HG02623 (cell line): ENCODE results near the gene GPRASP3.
A peak's percentile ranks its signal among the peaks of the same experiment; 100 is the strongest.
"Not testable (repeated sequence)": the region's sequence is repeated elsewhere in the genome, so short reads cannot be mapped to it uniquely, and the experiment has no call there.

Experiments used
- ATAC-seq: cut with Tn5 transposase; IDR thresholded peaks from one replicate; pipeline ENCODE4 v1.9.1; 2021; ENCODE audit warnings: moderate library complexity; ENCODE audit not compliant: unreplicated experiment

Gene GPRASP3, protein sequence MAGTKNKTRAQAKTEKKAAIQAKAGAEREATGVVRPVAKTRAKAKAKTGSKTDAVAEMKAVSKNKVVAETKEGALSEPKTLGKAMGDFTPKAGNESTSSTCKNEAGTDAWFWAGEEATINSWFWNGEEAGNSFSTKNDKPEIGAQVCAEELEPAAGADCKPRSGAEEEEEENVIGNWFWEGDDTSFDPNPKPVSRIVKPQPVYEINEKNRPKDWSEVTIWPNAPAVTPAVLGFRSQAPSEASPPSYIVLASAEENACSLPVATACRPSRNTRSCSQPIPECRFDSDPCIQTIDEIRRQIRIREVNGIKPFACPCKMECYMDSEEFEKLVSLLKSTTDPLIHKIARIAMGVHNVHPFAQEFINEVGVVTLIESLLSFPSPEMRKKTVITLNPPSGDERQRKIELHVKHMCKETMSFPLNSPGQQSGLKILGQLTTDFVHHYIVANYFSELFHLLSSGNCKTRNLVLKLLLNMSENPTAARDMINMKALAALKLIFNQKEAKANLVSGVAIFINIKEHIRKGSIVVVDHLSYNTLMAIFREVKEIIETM

DNA sequence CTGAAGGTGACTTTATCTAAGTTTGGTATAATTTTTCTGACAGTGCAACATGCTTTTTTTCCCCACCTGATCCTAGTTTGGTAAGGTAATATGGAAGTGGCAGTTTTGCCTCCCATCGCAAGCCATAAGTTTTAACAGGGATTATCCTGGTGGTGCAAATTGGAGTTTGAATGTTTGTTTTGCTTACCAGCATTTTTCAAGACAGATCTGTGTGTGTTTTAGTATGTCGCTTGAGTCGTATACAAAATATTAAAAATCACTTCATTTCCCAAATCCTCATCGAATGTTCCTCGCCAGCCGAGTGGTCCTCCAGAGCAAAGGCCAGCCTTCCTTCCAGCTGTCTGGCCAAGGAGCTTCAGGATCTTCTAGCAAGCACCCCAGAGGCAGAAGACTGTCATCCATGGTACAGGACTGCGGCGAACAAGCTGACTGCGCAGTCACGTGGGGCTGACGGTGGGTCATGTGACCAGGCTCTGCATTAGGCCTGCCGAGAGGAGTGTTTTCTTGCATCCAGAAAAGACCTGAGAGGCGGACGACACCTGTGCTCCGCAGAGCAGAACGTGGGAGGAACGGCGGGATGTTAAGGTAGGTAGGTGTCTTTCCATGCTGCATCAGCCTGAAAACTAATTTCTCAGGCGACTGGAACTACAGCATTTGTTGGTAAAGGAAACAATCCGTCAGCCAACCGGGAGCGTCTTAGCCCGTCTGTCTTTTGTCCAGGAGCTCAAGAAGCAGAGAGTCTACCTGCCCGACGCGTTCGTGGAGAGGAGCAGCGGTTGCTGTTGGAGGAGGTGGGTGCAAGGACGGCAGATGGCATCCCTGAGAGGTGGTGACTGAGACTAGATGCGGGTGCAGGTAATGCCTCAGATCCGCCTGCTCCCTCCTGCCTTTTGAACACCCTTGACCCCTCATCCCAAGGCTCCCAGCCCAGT, at the start of gene GPRASP3:
Gene GPRASP3 (plus strand): TSS at position 507 of the 932 bp plus-strand sequence. CDS start 28,253 bp downstream, outside the sequence.
- peak; percentile 98 for ATAC-seq

DNA sequence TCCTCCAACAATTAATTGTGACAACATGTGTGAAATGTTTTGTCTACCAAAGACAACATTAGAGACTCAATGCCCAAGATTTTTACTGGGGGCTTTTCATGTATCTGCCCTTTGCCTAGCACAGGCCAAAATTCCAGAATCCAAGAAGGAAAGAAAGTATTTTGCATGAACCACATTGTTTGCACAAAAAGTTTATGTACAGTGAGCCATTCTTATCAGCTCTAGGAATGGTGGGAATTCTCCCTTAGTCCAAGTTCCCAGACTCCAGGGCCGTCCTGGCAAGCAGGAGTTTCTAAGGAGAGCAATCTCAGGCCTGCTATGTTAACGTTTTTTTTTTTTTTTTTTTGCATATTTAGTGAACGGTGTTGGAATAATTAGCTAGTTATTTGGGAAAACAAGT, 47.7 kb upstream of the GPRASP3 start:
- ATAC-seq = no peak

DNA sequence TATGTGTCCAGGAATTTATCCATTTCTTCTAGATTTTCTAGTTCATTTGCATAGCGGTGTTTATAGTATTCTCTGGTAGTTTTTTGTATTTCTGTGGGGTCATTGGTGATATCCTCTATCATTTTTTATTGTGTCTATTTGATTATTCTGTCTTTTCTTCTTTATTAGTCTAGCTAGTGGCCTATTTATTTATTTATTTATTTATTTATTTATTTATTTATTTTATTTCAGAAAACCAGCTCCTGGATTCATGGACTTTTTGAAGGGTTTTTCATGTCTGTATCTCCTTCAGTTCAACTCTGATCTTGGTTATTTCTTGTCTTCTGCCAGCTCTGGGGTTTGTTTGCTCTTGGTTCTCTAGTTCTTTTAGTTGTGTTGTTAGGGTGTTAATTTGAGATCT, 43.1 kb upstream of the GPRASP3 start:
- not testable (repeated sequence) for ATAC-seq

DNA sequence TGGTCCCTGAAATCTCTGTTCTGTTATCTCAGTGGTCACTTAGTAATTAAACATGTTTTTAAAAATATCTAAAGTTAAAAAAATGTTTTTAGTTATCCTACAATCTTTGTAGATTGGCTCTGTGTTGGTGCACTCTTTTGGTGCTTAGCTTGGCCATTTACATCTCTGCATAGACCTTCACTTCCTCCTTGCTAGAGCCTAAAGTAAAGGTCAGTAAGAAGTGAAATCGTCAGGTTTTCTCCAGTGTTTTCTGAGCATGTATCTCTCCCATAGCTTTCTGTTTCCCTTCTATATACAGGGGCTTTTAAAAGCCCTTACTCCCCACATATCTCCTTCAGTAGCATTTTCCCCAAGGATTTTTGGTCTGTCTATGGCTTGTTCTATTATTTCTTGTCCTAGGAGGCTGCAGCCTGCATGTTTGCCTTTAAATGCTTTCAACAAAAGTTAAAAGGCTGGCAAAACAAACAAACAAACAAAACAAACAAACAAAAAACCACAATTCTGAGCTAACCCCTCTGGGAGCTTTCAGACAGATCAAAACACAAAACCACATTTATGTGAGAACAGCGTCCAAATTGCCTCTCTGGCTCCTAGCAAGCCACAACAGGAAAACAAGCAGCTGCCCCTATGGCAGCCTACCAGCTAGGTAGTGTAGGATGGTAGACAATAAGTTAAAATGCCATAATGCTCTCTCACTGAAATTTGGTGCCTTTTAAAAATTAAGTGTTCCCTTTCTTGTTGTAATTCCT, 35.6 kb upstream of the GPRASP3 start:
- no peak for ATAC-seq

DNA sequence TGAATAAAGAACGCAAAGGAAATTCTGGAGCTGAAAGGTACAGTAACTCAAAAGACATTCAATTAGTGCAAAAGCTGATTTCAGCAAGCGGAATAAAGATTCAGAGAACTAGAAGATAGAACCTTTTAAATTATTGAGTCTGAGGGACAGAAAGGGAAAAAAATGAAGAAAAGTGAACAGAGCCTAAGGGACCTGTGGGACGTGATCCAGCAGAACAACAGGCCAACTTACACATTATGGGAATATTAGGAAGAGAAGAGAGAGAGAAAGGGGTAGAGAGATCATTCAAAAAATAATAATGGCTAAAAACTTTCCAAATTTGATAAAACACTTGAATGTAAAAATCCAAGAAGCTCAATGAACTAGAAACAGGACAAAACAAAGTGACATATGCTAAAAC, 25.8 kb upstream of the GPRASP3 start:
- no peak for ATAC-seq

DNA sequence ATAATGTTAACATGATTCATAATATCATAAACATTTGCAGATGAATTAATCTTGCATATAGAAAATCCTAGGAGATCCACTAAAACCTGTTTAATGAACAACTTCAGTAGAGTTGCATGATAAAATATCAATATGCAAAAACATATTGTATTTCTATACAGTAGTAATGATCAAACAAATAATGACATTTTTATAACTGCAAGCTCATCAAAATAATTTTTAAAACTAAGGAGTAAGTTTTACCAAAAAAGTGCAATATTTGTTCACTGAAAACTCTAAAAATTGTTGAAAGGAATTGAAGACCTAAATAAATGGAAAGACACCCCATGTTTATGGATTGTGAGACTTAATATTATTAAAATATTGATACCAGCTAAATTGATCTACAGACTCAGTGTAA, 24.2 kb upstream of the GPRASP3 start:
- no peak for ATAC-seq

DNA sequence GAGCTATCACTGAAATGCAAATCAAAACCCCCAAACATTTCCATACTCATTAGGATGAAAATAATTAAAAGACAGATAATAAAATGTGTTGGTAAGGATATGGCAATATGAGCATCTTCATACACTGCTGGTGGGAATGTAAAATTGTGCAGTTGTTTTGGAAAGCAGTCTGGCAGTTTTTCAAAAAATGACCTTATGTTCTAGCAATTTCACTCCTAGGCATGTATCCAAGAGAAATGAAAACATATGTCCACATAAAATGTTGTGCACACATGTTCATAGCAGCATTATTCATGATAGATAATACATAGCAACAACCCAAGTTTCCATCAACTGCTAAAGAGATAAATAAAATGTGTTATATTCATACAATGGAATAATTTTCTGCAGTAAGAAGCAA, 23.0 kb upstream of the GPRASP3 start:
- no peak for ATAC-seq

DNA sequence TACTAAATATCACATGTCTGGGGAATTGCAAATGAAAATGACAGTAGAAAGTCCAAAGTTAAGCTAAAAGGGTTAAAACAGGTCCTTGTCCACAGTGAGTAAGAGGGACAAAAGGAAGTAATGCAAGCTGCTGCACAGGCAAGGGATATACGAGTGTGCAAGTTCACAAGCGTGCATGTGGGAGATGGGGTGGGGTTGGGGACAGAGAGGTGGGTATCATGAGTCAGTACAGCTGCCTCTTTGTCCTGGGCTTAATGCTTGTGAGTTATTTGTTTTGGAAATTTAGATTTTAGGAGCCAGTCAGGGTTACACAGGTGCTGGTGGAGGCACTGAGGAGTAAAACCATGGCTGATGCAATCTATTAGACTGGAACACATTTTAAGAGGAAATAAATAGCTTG, 11.6 kb upstream of the GPRASP3 start:
- no peak for ATAC-seq

DNA sequence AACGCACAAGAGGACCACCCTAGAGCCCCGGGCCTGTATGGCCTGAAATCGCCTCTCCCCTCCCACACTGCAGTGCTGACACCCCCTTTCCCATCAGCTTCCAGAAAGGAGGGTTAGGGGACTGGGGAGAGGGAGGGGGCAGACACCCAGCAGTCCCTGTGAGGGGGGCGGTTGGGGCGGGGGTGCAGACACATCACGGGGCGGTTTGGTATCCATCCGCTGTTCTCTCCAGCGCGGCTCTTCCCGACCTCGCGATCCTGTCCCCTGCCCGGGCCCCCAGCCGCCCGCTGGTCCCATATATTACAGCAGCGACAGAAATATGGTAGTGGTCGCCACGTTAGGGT, 8.7 kb upstream of the GPRASP3 start:
- ATAC-seq = no peak

DNA sequence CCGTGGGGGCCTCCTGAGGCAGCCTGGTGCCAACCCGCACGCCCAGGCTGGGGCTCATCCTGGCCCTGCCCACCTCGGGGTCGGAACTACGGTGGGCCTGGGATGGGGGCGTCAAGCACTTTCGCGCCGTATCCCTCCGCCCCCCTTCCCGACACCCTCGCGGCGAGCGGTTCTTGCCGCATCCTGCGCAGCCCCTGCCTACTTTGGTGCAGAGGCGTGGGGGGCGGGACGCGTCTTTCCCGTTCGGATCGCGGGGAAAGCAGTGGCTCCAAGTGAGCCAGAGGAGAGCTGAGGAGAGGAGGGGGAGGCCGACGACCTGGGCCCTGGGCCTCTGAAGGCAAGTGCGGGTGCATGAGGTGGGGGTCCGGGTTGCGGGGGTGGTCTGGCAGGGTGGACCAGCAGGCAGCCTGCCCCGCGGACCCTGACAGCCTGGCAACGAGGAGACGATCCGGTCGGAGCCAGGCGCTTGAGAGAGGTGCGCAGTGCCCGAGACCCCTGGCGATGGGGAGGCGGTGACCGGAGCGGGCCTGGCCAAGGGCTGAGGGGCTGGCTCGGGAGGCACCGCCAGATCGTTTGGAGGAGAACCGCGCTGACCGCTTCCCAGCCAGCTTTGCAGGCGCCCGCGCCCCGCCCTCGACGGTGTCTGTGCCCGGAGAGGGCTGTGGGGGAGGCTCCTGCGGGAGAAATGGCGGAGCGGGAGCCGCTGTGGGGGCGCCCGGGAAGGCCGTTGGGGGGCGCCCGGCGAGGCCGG, 8.2 kb upstream of the GPRASP3 start, which contains the start of gene GPRASP2:
Gene GPRASP2 (plus strand): TSS at position 233 of the 751 bp plus-strand sequence. CDS start 2,422 bp downstream, outside the sequence.
- no peak for ATAC-seq

DNA sequence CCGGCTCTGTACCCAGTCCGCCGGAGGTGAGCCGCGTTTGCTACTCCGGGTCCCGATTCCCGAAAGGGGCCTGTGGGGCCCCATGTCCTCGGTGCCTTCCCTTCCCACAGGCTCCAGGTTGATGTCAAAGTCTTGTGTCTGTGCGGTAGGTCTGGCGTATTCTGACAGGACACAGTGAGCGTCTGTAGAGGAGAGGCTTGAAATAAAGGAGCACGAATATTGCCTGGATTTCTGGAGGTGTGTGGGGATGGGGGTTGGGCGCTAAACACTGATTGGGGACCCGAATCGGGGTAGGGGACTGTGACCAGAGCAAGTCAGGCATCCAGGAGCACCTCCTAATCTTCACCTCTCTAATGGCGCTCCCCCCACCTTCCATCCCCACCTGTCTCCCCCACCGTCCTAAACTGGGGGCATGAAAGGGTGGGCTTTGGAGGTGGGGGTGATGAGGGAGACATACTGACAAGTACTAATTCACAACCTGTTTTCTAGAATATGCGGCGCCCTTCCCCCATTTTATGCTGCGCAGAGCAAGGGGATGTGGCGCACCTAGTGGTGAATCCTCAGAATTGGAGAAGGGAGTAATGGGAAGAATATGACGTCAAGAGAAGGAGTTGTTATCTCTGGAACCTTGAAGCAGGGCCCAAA, 7.4 kb upstream of the GPRASP3 start:
- no peak for ATAC-seq

DNA sequence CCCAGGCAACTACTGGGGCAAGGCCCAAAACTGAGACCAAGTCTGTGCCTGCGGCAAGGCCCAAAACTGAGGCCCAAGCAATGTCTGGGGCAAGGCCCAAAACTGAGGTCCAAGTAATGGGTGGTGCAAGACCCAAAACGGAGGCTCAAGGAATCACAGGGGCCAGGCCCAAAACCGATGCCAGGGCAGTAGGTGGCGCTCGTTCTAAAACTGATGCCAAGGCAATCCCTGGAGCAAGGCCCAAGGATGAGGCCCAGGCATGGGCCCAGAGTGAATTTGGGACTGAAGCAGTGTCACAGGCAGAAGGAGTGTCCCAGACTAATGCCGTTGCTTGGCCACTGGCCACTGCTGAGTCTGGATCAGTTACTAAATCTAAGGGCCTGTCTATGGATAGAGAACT, 5.5 kb upstream of the GPRASP3 start:
- no peak for ATAC-seq

DNA sequence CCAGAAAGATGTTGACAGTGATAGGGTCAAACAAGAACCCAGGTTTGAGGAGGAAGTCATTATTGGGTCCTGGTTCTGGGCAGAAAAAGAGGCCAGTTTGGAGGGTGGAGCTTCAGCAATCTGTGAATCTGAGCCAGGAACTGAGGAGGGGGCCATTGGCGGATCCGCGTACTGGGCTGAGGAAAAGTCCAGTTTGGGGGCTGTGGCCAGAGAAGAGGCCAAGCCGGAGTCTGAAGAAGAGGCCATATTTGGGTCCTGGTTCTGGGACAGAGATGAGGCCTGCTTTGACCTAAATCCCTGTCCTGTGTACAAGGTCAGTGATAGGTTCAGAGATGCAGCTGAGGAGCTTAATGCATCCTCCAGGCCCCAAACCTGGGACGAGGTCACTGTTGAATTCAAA, 4.6 kb upstream of the GPRASP3 start:
- ATAC-seq = no peak

DNA sequence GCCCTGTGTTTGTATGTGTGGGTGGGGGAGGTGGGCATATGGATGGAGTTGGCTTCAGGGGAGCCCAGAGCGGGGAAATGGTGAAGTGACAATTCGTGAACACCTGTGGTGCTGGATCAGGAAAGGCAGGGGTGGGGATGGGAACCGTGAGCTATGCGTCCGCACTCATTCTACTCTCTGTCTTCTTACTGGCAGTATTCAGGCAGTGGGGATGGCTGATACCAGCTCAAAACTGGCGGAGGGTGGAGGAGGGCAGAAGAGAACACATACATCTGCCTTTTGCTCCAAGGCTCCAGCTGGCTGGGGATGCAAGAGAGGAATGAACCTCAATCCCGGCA, 595 bp downstream of the GPRASP3 start:
- ATAC-seq = not testable (repeated sequence)

DNA sequence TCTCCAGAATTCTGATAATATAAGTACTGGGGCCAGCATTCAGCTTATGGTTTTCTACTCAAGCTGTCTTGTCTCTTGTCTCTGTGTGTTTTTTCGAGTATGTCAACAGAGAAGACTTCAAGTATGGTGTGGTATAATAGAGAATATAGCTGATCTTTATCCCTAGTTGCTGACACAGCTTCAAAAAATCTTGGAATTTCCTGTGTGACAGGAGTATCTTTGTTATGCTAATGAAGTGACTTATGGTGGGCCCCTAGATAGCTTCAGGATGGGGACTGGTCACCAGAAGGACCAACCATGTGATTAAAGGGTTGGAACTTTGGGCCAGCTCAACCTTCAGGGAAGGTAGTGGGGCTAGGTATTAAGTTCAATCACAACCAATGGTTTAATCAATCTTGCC, 2.9 kb downstream of the GPRASP3 start:
- ATAC-seq = no peak

DNA sequence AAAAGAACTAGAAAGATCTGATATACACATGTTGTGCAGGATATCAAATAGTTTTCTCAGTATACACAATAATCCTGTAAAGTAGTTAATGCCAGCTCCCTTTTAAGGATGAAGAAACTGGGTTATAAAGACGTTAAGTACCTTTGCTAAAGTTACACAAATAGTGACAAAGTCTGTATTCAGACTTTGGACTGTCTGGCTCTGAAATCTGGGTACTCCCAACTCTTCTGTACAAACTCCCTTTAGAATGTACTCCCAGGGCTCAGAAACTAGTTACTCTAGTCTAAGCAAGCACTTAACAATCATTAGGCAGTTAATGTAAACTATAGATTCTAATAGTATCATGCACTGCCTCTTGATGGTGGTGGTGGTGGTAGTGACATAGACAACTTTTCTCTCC, 7.2 kb downstream of the GPRASP3 start:
- no peak for ATAC-seq

DNA sequence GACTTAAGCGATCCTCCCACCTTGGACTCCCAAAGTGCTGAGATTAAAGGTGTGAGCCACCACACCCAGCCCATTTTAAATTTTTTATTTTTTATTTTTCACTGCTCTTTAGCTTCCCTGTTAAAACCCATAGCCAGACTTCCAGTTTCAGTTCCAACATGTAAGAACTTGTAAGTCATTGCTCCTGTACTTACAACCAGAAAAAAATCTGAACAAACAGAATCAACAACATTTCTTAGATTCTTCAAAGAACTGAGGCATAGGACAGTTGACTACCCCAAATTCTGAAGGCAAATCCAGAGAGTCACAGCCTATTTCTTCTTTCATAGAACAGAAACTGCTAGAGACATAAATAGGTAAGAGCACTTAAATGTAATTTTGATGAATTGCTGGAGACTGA, 8.1 kb downstream of the GPRASP3 start:
- no peak for ATAC-seq

DNA sequence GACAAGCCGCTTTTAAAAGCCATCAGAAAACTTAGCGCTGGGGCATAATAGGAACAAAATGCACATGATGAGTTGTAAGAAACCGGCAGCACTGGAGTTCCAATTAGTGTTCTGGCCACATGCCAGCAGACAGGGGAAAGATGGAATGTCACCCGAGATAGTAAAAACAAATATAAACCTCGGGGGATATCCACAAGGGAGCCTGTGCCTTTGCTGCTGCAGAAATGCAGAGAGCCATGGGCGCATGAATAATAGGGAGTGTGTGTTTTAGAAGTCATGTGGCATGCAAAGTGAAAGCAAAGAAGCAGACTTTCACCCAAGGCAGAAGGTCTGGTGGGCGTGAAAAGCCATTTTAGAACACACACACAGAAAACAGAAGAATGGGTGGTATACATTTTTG, 19.1 kb downstream of the GPRASP3 start:
- ATAC-seq = no peak

DNA sequence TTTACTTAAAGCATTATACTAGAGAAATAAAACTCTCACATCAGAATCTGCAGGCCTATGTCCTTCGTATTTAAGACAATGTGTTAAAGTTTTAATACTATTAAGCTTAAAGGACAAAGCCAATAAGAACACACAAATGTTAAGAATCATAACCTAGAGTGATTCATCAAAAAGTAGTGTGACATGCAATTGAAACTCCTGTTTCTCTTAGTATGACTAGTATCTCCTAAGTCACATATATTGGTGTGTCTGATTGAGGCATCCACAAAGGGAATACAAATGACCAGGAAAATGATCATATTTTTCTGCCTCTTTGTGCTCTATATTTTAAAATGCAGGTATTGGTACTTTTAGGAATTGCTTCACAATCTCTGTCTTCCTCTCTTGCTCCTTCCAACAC, 23.8 kb downstream of the GPRASP3 start:
- no peak for ATAC-seq

DNA sequence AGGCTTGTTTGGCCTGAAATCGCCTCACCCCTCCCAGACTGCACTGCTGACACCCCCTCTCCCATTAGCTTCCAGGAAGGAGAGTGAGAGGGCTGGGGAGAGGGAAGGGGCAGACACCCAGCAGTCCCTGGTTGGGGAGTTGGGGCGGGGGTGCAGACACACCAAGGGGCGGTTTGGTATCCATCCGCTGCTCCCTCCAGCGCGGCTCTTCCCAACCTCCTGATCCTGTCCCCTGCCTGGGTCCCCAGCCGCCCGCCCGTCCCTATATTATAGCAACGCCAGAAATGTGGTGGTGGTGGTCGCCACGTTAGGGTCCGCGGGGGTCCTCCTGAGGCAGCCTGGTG, 24.9 kb downstream of the GPRASP3 start:
- ATAC-seq = no peak
